NCI-H2227 (cell line): Measurements from ENCODE around the gene SLC18A3.

Source experiments
- DNase-seq: peaks from one replicate; lab custom pipeline; 2025; ENCODE audit not compliant: unreplicated experiment; lab: John Stamatoyannopoulos, UW

Gene SLC18A3

DNA sequence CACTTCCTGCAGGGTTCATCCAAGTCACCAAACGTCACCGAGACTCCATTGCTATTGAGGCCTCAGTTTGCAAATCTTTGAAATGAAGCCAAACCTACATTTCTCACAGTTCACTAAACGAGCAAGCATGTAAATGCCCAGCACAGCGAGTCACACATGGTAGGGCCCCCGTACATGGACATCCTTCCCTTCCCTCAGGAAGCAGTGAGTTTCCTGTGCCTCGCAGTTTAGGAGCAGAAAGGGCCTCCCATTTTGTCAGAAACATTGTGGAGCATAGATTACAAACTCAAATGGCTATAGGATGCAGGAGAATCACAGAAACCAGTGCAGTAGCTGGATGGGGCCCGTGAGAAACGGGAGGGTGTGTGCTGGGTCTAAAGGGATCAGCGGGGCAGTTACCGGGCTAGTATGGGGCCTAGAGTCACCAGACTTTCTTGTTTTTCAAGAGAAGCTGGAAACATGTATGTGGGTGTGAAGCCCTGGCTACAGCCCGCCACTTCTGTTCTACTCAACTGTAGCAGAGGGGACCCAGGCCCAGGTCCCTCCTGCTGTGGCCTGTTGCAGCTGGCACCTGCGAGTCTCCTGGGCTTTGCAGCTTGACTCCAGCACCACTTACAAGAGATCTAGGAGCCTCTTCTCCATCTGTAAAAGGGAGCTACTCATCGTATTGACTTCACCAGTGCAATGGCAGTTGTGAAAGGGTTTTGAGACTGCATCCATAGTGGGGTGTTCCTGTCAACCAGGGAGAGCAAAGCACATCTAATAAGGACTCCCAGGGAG lies 14.2 kb upstream of the SLC18A3 start:
- no peak for DNase-seq

DNA sequence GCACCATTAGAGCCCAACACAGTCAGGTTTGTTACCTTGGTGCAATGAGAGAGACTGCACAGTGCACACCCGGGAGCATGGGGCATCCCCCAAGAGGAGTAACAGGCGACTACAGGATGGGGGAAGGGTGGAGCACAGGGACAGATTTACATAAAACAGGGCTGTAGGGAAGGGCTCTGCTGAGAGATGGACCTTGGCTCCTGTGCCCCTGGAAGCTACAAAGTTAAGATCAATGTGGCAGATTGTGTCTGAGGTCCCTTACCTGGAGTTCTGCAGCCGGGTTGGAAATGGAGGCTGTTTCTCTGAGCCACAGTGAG lies 13.7 kb upstream of the SLC18A3 start:
- no peak for DNase-seq

DNA sequence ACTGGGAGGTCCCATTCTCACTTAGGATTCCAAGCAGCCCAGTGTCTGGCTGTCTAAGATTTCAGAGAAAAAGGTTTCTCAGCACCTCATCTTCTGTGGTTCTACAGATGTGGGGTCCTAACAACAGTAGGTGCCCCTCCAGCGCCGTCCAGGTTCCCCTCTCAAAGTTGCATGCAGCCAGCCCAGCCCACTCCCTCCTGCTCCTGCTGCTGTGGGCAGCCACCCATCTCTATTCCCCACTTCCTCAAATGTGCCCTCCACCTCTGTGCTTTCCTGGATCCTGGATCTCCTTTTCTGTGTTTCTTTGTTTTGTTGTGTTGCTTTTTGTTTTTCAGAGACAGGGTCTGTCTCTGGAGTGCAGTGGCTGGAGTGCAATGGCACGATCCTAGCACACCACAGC lies 13.3 kb upstream of the SLC18A3 start:
- DNase-seq, result no peak

DNA sequence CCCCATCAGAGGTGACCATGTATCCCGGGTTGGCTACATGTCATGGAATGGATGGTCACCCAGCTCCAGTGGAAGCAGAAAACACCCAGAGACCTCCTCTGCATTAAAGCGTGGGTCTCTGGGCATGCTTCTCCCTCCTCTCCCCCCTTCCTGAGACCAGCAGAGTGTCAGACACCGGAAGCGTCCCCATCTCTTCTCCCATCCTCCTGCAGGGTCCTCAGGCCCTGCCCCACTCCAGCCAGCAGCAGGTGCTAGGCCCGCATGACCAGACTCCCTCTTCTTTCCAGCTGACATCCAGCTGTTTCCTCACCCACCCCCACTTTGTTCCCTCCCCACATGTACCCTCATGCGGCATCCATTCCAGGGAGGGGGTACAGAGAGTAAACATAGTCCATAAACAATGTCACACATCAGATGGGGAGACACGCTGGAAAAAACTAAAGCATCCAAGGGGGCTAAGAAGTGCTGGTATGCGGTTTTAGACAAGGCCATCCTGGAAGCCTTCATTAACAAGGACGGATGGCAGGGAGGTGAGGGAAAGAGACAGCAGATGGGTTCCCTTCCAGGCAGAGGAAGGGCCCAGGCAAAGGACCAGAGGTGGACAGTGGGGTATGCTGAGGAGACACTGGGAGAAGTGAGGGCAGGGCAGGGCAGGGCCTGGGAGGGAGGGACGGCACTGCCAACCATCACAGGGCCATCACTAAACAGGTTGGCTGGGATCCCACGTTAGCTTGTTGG lies 12.5 kb upstream of the SLC18A3 start:
- no peak for DNase-seq

DNA sequence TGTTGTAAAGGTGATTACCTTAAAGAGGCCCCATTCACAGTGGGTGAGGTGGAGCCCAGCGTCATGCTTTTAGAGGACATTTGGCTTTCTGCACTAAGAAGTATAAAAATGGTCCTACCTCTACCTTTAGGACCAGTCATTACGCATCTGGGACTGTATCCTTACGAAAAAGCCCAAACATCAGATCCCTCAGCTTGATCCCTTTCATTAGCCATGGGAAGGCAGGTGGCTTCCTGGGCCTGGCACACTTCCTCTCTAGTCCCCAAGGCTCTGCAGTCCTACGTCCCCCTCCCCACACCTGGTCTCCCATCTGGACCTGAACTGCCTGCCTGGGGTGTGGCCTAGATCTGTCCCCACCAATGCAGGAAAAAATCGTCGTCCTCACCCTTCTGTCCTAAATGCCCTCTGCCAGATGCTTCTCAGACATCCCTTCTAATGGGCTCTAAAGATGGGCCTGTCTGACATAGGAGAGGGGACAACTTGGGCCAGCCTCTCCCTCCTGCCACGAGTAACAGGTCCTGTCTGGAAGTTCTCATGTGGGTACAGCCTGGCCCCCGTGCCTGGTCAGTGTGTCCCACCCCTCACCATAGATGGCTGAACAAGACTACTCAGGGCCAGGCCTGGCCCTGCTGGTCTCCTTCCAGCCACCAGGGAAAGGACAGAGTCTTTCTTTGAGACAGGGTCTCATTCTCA lies 11.8 kb upstream of the SLC18A3 start:
- DNase-seq, result no peak

DNA sequence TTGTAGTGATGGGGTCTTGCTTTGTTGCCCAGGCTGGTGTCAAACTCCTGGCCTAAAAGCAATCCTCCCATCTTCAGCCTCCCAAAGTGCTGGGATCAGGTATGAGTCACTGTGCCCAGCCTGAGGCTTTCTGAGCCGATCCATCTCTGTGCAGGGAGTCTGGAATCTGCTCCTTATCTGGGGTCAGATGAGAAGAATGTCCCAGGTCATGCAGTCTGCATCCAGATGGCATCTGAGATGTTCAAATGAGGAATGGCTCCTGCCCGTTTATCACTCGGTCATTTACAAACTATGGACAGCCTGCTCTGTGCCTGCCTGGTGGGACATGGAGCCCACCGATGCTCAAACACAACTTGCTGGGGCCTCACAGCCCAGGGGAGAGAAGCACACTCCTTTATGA lies 11.1 kb upstream of the SLC18A3 start:
- DNase-seq, result no peak

DNA sequence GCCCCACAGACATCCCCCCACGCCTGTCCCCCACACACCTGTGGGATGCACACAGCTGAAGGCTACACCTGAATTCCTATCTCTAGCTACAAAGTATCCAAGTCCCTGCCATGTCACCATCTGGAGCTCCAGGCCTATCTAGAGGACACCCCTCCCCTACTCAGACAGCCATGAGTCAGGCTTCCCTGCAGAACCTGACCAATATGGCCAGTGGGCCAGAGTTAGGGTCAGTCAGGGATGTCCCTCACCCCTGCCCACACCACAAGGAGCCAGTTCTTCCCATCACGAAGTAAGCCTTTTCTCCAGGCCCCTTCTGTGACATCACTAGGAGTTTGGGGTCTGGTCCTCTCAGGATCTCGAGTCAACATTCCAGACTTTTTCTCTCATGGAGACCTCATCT lies 10.6 kb upstream of the SLC18A3 start:
- no peak for DNase-seq

DNA sequence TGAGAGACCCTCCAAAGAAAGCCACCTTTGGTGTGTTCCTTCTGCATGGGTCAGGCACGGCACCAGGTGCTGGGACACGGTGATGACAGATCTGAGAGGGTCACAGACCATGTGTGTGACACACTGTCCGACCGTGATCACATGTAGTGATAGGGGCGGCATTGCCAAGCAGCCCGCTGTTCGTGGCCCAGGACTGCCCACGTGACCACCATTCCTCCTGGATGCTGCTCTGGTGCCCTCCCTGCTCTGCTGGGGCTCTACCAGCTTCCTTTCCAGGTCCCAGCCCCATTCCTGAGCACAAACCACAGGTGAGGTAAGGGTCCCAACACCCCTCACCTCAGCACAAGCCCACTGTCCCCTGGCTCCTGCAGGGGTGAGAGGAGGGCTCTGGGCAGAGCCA lies 10.1 kb upstream of the SLC18A3 start:
- DNase-seq, result no peak

DNA sequence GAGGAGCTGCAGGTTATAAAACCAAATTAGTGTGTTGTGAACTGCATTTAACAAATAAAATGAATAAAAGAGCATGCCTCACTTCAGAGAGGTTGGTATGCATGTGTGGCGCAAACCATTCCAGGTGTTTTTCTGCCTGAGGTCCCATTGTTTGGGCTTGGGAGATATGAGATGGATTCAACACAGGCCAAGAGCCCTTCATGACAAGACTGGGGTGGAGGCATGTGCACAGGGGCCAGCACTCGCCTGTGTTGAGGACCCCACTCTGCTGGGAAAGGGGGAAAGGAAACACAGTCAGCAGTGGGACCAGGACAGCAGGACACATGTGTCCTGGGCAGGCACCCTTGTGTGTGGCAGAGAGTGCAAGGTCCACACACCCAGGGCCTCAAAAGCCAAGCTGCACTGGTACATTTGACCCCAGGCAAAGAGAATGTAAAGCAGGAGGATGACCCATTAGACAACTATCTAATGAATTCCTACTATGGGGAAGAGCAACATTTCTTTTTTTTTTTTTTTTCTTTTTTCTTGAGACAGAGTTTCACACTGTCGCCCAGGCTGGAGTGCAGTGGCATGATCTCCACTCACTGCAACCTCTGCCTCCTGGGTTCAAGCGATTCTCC lies 9.2 kb upstream of the SLC18A3 start:
- no peak for DNase-seq

DNA sequence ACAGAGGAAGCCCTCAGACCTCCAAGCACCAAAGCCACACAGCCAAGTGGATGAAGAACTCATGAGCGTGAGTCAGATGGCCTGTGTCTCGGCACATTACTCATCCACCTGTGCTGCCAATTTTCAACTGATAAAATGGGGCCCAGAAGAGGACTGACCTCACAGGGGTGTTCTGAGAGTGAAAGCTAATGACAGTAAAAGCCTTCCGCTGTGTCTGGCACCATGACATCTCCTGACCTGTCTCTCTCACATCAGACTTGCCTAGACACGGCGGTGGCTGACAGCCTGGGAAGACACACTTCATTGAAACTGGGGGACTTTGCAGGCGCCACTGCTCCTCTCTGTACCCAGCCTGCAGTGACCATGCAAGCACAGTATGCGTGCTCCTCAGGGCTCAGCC lies 8.3 kb upstream of the SLC18A3 start:
- DNase-seq, result no peak

DNA sequence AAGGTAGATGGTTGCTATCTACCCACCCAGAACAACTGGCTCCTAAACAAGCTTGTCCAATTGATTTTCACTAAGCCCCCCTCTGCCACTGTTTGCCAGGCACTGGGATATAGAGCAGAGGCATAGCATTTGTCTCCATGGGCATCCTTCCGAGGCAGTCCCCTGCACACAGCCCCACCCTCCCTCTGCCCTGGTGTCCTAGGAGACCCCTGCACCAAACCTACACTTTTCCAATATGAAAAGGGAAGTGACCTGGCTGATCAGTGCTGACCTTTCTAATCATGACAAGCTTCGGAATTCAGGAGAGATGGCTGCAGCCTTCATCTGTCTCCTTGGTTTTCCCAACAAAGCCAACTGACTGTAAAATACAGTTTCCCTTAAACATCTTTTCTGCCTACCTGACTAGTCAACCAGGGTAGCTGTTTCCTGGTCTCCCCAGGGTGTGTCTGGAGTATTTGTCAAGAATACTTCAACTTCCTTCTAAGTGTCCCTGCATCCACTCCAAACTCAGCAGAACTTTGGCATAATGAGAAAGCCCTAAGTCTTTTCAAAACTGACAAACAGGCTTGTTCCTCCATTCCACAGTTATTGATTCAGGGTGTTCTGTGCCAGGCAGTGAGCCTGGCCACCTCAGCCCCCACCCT lies 7.6 kb upstream of the SLC18A3 start:
- no peak for DNase-seq

DNA sequence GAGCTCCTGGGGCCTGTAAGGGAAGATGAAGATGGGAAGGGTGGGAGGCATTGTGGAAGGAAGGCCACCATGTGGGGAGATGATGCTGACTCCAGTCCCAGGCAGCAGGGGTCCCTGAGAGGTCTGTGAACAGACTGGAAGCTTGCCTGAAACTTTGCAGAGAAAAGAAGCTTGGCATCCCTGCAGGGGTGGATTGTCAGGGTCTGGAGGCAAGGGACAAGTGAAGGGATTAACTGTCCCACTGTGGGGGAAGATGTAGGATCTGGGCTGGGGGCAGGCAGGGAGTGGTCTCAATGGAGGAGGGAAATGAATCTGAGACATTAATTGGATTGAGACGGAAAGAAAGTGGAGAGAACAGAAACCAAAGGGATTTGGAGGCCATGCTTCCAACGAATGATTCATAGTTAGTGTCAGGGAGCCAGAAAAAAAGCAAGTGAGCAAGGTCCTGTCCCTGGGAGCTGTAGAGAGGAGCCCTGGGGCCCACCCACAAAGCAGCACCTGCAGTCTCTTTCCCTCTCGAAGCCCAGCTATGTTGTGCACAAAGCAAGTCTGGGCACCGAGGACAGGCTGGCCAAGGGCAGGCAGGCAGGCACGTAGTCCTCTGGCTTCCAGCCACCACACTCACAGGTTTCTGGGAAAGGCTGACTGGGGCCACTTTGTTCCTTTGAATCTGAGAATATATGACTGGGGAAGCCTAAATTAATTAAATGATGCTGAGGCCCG lies 4.7 kb upstream of the SLC18A3 start:
- DNase-seq, result no peak

DNA sequence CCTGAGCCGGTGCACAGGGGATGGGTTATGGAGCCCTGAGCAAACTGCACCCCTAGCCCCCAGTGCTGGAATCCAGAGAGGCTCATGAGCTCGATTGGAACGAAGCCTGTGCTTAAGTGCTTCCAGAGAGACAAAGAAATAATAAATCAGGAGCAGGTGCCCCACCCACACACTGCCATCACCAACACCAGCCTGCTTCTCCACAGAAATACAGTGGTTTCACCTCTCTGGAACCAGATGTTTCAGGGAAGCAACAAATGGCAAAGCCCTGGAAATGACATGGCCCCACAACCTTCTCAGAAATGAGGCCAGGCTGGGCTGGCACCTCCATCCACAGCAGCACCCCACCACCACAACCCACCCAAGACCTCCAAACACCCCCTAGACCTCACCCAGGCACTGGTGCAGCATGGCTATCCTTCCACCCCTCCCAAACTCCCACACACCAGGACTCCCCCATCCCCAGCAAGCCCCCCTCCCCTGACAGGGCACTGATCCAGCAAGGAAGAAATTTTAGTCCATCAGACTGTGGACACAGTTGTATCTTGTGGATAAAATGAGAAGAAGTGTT lies 4.1 kb upstream of the SLC18A3 start:
- no peak for DNase-seq

DNA sequence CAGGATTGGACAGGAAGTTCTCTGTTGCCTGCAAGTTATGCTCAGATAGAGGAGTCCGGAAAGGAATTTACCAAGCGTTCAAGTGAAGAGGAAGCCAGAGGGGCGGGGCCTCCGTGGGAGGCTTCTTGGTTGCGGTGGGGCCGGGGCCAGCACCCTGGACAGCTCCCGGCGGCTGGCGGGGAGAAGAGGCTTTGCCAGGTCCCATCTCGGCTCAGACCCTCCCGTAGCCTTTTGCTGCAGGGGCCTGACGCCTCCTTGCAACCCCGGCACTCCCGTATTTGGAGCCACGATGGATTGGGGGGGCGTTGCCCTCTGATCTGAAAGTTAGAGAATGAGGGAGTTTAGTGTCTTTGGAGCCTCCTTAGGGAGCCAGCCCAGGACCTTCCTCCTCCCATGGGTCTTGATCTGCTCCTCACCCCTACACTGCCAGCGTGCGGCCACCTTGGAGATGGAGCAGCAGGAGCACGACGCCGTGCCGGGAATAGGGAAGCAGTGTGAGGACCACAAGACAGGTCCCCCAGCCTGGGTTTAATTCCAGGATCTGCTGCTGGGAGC lies 3.1 kb upstream of the SLC18A3 start:
- DNase-seq, result no peak

DNA sequence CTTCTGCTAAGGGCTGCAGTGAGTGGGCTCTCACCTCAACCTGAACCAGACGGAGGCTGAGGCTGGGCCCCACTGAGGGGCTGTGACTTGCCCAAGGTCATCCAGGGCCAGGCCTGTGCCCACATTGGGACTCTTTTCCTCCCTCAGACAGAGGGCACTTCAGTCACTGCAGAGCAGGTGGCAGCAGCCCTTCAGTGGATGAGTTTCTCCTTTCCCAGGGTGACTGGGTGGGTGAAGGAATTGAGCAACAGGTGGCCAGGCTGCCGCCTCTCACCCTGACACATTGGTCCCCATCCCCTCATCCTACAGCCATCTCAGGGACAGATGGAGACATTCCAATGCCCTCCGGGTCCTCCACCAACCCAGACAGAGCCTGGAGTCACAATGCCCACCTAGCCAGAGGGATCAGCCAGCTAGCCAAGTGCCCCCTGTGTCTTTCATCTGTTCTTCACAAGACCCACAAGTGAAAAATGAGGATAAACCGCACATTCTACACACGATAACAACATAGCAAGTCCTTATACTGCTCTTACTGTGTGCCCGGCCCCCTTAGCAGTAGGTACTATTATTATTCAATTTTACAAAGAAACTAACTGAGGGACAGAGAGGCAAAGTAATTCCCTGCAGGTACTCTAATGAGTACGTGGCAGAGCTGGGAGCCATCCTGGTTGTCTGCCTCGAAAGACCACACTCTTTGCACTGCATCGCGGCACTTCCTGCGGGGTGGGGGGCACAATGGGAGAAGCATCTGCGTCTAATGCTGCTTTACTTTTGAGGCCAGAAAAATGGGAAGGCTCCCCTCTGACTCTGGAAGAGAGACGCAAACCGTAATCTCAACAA lies 1.7 kb upstream of the SLC18A3 start:
- no peak for DNase-seq

DNA sequence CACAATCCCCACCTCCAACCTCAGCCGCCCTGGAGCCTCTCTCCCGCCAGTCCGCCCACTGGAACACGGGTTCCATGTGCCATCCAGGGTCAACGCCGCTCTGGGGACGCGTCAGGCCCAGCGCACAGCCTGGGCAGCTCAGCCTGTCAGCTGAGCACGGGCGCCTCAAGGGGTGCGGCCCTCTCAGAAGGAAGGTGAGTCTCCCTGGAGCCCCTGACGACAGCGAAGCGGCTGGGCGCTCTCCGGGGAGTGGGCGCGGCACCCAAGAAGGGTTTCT lies 1.2 kb upstream of the SLC18A3 start:
- DNase-seq, result peak; percentile 64

DNA sequence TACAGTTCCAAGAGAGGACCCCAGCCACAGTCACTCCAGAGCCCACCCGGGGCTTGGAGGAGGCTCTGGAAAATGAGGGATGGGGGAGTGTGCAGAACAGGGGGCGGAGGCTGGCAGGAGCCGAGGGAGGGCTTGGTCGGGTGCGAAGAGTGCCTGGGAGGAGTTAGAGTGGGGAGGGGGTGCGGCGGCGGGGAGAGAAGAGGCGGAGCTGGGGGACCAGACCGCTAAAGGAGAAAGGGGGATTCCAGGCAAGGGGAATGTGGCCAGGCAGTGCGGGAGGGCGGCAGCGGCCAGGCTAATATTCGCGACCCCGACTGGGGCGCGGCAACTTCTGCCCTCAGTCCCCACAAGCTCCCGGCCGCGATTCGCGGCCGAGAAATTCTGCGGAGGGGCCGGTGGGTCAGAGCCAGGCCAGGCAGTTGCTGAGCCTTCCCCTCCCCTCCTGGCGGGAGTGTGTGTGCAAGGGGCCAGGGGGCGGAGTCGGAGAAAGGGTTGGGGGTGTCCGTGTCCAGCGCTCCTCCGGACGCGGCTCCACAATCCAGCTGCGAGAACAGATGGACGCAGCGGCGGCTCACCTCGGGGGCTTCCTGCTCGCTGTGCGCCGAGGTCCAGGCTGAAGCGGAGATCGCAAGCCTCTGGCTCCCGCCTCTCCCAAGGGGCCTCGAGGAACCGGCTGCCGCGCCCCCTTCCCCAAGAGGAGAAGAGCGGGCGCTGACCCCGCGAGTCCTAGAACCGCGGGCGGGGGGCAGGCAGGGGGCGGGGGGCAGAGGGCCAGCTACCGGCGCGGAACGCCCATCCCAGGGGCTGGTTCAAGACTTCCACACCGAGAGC lies 612 bp upstream of the SLC18A3 start:
- peak; percentile 75 for DNase-seq

DNA sequence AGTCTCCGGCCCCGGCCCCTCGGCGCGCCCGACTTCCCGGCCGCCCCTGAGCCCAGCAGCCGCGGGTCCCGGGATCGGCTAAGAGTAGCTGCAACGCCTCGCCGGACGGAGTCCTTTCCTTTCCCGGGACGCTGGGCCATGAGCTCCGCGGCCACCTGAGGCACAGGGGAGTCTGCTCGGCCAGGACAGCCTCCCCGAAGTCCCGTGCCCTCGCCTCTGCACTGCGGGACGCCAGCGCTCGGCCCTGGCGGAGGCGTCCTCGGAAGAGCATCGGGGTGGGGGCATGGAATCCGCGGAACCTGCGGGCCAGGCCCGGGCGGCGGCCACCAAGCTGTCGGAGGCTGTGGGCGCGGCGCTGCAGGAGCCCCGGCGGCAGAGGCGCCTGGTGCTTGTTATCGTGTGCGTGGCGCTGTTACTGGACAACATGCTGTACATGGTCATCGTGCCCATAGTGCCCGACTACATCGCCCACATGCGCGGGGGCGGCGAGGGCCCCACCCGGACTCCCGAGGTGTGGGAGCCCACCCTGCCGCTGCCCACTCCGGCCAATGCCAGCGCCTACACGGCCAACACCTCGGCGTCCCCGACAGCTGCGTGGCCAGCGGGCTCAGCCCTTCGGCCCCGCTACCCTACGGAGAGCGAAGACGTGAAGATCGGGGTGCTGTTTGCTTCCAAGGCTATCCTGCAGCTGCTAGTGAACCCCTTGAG lies 502 bp downstream of the SLC18A3 start:
- peak; percentile 43 for DNase-seq
